Medulla oblongata (tissue), 1 donor: Measurements from ENCODE around the gene TLCD1.

Experiments
- DNase-seq: peaks from one replicate; pipeline ENCODE4 v3.0.0-alpha.2; 2015; ENCODE audit errors: extremely low spot score

The TLCD1 gene

DNA sequence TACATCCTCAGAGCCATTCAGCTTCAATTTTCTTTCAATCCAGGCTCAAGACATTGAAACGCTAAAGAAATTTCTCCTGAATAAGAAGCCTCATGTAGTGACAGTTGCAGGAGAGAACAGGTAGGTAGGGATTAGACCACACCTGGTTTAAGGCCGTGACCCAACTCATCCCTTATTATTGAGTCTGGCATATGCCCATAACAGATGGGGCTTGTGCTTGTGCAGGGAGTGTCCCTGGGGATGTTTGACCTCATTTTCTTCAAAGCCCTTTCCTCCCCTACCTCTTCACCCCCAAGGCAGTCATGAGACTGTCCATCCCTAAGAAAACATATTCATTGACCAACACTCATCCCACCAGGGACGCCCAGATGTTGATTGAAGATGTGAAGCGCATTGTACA lies 39.7 kb downstream of the TLCD1 start:
- no peak for DNase-seq

- DNase-seq: no peak
Observed at GRCh38 chr17:28685366-28685765, 40.7 kb downstream of the TLCD1 start.

- peak; percentile 94 for DNase-seq
Observed at GRCh38 chr17:28684963-28685362, 41.1 kb downstream of the TLCD1 start.

DNA sequence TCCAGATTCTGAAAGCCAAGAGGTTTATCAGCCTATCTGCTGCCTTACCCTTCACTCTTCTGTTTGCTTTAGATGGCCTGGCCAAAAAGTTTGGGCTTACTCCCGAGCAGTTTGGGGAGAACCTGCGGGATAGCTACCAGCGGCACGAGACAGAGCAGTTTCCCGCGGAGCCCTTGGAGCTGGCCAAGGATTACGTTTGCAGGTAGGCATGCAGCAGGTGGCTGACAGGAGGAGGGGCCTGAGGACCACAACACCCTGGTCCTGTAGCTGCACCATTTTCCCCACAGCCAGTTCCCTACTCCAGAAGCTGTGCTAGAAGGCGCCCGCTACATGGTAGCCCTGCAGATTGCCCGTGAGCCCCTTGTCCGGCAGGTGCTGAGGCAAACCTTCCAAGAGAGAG lies 43.4 kb downstream of the TLCD1 start:
- DNase-seq: no peak

- DNase-seq: no peak
Observed at GRCh38 chr17:28675980-28676379, 50.1 kb downstream of the TLCD1 start.

DNA sequence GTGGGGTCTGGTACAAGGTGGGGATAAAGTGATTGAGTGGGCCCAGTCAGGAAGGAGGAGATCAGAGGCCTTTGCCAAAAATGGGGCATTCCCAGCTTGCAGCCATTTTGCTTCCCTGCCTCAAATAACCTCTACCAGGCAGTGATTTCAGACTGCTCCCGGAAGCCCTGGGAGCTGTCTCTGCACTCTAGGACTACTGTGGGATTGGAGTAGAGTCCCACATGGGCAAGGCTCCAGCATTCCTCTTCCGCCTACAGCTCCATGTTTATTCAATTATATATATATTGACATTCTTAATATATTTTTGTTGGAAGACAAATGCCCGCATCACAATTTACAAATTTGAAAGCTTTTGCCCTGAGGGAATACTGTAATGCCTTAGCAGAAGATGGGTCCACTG lies 50.5 kb downstream of the TLCD1 start:
- DNase-seq: no peak
